H1 (cell line): ENCODE measurements around the gene ZNF598. TPM values are rescaled to one million over a fixed set of nuclear protein-coding genes. Genes with fewer than 3 reads are reported as not detected.
"Not testable (repeated sequence)": the region's sequence is repeated elsewhere in the genome, so short reads cannot be mapped to it uniquely, and the experiment has no call there.

ENCODE experiments used
- CTCF ChIA-PET: fragments of 300-600 bp; sonication (Branson Sonifier 250); formaldehyde crosslinking; loops from one replicate; lab custom pipeline; 2021; ENCODE audit not compliant: partially characterized antibody; lab: Charles Lee
- POLR2A ChIA-PET: fragments of 300-600 bp; sonication (Branson Sonifier 250); formaldehyde crosslinking; loops from one replicate; lab custom pipeline; 2021; ENCODE audit warnings: inconsistent platforms; ENCODE audit not compliant: partially characterized antibody; lab: Charles Lee
- DNase-seq, 2 experiments: peaks; one replicate each; pipeline versions ENCODE4 v3.0.0 to v3.0.0-alpha.2; 2010 to 2022; ENCODE audit warnings: low spot score in 2 of 2, low read depth in 1 of 2, mixed read lengths in 1 of 2
- FAIRE-seq: peaks from 2 replicates; lab custom pipeline; 2011; peaks lifted over from hg19 to GRCh38; lab: Jason Lieb, UNC
- H2AFZ ChIP-seq: 2 replicates; pipeline ENCODE4 v1.8.1; 2012; ENCODE audit warnings: low read length, inconsistent platforms
- H2AK5ac ChIP-seq: 2 replicates; pipeline ENCODE4 v1.6.1; 2013; ENCODE audit warnings: low read depth, low read length
- H2BK120ac ChIP-seq: replicated peaks from 2 replicates; pipeline ENCODE3; 2013; ENCODE audit warnings: low read depth, low read length, inconsistent platforms
- H2BK12ac ChIP-seq: 2 replicates; pipeline ENCODE4 v1.6.1; 2013; ENCODE audit warnings: low read depth, low read length
- H2BK15ac ChIP-seq: 2 replicates; pipeline ENCODE4 v1.6.1; 2013; ENCODE audit warnings: low read length
- H2BK20ac ChIP-seq: 2 replicates; pipeline ENCODE4 v1.6.1; 2013; ENCODE audit warnings: low read length
- H2BK5ac ChIP-seq: 2 replicates; pipeline ENCODE4 v1.6.1; 2013; ENCODE audit warnings: low read depth, low read length
- H3K14ac ChIP-seq: 2 replicates; pipeline ENCODE4 v1.6.1; 2013; ENCODE audit warnings: inconsistent platforms; ENCODE audit not compliant: insufficient read length
- H3K18ac ChIP-seq: 2 replicates; pipeline ENCODE4 v1.6.1; 2013; ENCODE audit warnings: low read length; ENCODE audit errors: extremely low read depth
- H3K23ac ChIP-seq: 2 replicates; pipeline ENCODE4 v1.6.1; 2013; ENCODE audit warnings: inconsistent platforms; ENCODE audit not compliant: insufficient read length
- H3K23me2 ChIP-seq: 2 replicates; pipeline ENCODE4 v1.6.1; 2013; ENCODE audit warnings: low read depth, low read length
- H3K27ac ChIP-seq: 2 replicates; pipeline ENCODE4 v1.6.1; 2011; ENCODE audit warnings: low read depth, low read length, inconsistent platforms
- H3K27me3 ChIP-seq, 4 experiments: replicated peaks in 1 of 4; 1 replicate in 1 of 4; 2 replicates in 3 of 4; pipeline versions ENCODE4 v1.6.1 to v1.8.1; 2011 to 2013; ENCODE audit warnings: low read length in 3 of 4, mild to moderate bottlenecking in 3 of 4, inconsistent platforms in 2 of 4, mixed read lengths in 2 of 4, moderate library complexity in 1 of 4; ENCODE audit not compliant: control insufficient read depth in 3 of 4, insufficient read depth in 3 of 4; ENCODE audit errors: extremely low read depth in 1 of 4
- H3K36me3 ChIP-seq, 4 experiments: 2 replicates each; pipeline versions ENCODE4 v1.6.1 to v1.8.1; 2011 to 2013; ENCODE audit warnings: mild to moderate bottlenecking in 4 of 4, low read length in 3 of 4, moderate library complexity in 2 of 4, control low read depth in 1 of 4, inconsistent platforms in 1 of 4; ENCODE audit not compliant: insufficient read depth in 4 of 4, control insufficient read depth in 2 of 4
- H3K4ac ChIP-seq: replicated peaks from 2 replicates; pipeline ENCODE3; 2013; ENCODE audit warnings: low read length, low read depth, mixed read lengths, inconsistent platforms; ENCODE audit not compliant: insufficient read length
- H3K4me1 ChIP-seq, 4 experiments: replicated peaks in 1 of 4; 1 replicate in 1 of 4; 2 replicates in 3 of 4; pipeline versions ENCODE4 v1.6.1 to v1.8.1; 2011 to 2013; ENCODE audit warnings: low read length in 3 of 4, inconsistent platforms in 2 of 4, mixed read lengths in 1 of 4; ENCODE audit not compliant: insufficient read depth in 4 of 4, control insufficient read depth in 3 of 4
- H3K4me2 ChIP-seq, 2 experiments: 2 replicates each; pipeline versions ENCODE4 v1.6.1 to v1.8.1; 2011 to 2013; ENCODE audit warnings: low read depth in 2 of 2, low read length in 2 of 2, control low read depth in 1 of 2, inconsistent platforms in 1 of 2, mild to moderate bottlenecking in 1 of 2; ENCODE audit not compliant: insufficient read depth in 1 of 2
- H3K4me3 ChIP-seq, 4 experiments: fragments of 200-600, 300-600 bp in 1 of 4; sonication (generic), shearing (Covaris generic), sonication (Bioruptor Twin) in 1 of 4; 2 replicates each; pipeline versions ENCODE4 v1.5.1 to v1.8.1; 2011 to 2016; ENCODE audit warnings: low read length in 4 of 4, low read depth in 3 of 4, control low read depth in 2 of 4, inconsistent platforms in 2 of 4, mild to moderate bottlenecking in 2 of 4, mixed read lengths in 1 of 4, moderate library complexity in 1 of 4; ENCODE audit not compliant: insufficient read depth in 2 of 4; ENCODE audit errors: extremely low read depth in 1 of 4
- H3K56ac ChIP-seq: replicated peaks from 2 replicates; pipeline ENCODE3; 2013; ENCODE audit warnings: low read depth, mild to moderate bottlenecking, mixed read lengths, low read length, inconsistent platforms; ENCODE audit not compliant: insufficient read length
- H3K79me1 ChIP-seq: 2 replicates; pipeline ENCODE4 v1.6.1; 2013; ENCODE audit warnings: low read depth, low read length, control low read depth
- H3K79me2 ChIP-seq, 2 experiments: 2 replicates each; pipeline versions ENCODE4 v1.6.1 to v1.8.1; 2012 to 2013; ENCODE audit warnings: low read length in 2 of 2, mild to moderate bottlenecking in 2 of 2, inconsistent platforms in 1 of 2; ENCODE audit not compliant: insufficient read depth in 2 of 2, control insufficient read depth in 1 of 2
- H3K9ac ChIP-seq, 4 experiments: replicated peaks in 1 of 4; 1 replicate in 1 of 4; 2 replicates in 3 of 4; pipeline versions ENCODE4 v1.6.1 to v1.8.1; 2011 to 2013; ENCODE audit warnings: low read depth in 3 of 4, low read length in 3 of 4, control low read depth in 2 of 4, mild to moderate bottlenecking in 2 of 4, moderate library complexity in 2 of 4, inconsistent platforms in 1 of 4; ENCODE audit errors: extremely low read depth in 1 of 4
- H3K9me3 ChIP-seq, 2 experiments: 2 replicates each; pipeline versions ENCODE4 v1.6.1 to v1.8.1; 2012 to 2013; ENCODE audit warnings: mild to moderate bottlenecking in 2 of 2, moderate library complexity in 2 of 2, control low read depth in 1 of 2, inconsistent platforms in 1 of 2, low read depth in 1 of 2, low read length in 1 of 2, mixed read lengths in 1 of 2; ENCODE audit not compliant: insufficient read depth in 2 of 2
- H4K20me1 ChIP-seq, 2 experiments: replicated peaks in 1 of 2; 2 replicates each; pipeline versions ENCODE3 to v1.8.1; 2011 to 2013; ENCODE audit warnings: inconsistent platforms in 2 of 2, low read length in 2 of 2, mild to moderate bottlenecking in 1 of 2; ENCODE audit not compliant: insufficient read depth in 2 of 2, control insufficient read depth in 1 of 2
- H4K5ac ChIP-seq: 2 replicates; pipeline ENCODE4 v1.6.1; 2013; ENCODE audit warnings: low read length, low read depth, mixed read lengths, inconsistent platforms; ENCODE audit not compliant: insufficient read length
- H4K8ac ChIP-seq: 2 replicates; pipeline ENCODE4 v1.8.0; 2013; ENCODE audit warnings: mild to moderate bottlenecking, moderate library complexity, low read length, inconsistent platforms; ENCODE audit not compliant: insufficient read depth; ENCODE audit errors: extremely low read depth
- H4K91ac ChIP-seq: replicated peaks from 2 replicates; pipeline ENCODE3; 2013; ENCODE audit warnings: low read length, mixed read lengths, inconsistent platforms; ENCODE audit not compliant: insufficient read length
- WGBS, 2 experiments: shearing (Covaris generic) in 1 of 2; methylation state at CpG; one replicate each; pipeline versions ENCODE4 v1.1.6 to v1.1.7; 2013 to 2015; ENCODE audit warnings: low lambda C conversion rate in 2 of 2, mixed read lengths in 2 of 2, inconsistent platforms in 1 of 2, low coverage in 1 of 2, missing lambda C conversion rate in 1 of 2; ENCODE audit not compliant: insufficient replicate concordance in 2 of 2, insufficient coverage in 1 of 2, insufficient read length in 1 of 2; ENCODE audit errors: extremely low coverage in 1 of 2, missing lambda C conversion rate in 1 of 2; 5-methylcytosine and 5-hydroxymethylcytosine counted together
- polyA plus RNA-seq, 7 experiments: library from polyadenylated mRNA; depleted of rRNA in 3 of 7; stranded (reverse) in 5 of 7; unstranded in 2 of 7; fragments of >200 nt in 5 of 7; fragments of 200-250 nt in 2 of 7; gene quantifications; 1 replicate in 5 of 7; 2 replicates in 1 of 7; 4 replicates in 1 of 7; pipeline versions ENCODE4 v1.2.1 to v1.2.3, GENCODE V29; 2011 to 2013; ENCODE audit warnings: missing spikeins in 2 of 7, mixed read lengths in 2 of 7
- total RNA-seq: library from RNA; stranded (reverse); fragmentation: NEBNext Ultra II Directional; extraction: Animal tissue kit (Norgen Biotek cat#: 25700); gene quantifications from 2 replicates; pipeline ENCODE4 v1.2.1, GENCODE V29; 2021

Gene ZNF598
- total and polyA plus RNA-seq, 2 of the 8 experiments (the other 6 are each of a cell fraction or from before 2014, with no cell fraction given), result 29.3 to 47.6 TPM

DNA sequence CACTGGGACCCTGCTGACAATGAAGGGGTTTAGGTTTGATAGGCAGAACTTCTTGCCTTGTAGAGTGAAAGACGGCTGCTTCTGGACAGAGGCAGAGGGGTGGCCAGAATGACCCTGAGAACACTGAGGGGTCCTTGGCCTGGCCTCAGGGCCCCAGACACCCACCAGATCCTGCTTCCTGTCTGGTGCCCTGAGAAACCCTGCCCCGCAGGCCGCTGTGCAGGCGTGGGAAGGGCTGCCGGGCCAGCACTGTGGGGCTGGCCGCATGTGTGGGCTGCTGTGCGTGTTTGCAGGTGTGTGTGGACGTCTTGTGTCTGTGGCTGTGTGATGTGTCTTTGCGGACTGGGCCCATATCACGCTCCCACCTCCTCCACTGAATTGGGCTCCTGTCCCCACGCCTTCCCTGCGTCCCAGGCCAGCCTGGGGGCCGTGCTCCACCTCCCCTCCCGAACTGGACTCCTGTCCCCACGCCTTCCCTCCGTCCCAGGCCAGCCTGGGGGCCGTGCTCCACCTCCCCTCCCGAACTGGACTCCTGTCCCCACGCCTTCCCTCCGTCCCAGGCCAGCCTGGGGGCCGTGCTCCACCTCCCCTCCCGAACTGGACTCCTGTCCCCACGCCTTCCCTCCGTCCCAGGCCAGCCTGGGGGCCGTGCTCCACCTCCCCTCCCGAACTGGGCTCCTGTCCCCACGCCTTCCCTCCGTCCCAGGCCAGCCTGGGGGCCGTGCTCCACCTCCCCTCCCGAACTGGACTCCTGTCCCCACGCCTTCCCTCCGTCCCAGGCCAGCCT is 24.5 kb upstream of the ZNF598 start:
- H2BK20ac ChIP-seq, H4K5ac ChIP-seq, H3K9ac ChIP-seq, H3K14ac ChIP-seq, DNase-seq, H3K4me2 ChIP-seq, H3K4me3 ChIP-seq, H2AFZ ChIP-seq, H3K27me3 ChIP-seq, H3K4ac ChIP-seq, H2BK120ac ChIP-seq, H4K20me1 ChIP-seq, H2BK12ac ChIP-seq, H2BK15ac ChIP-seq, H3K79me2 ChIP-seq, H4K8ac ChIP-seq, H2AK5ac ChIP-seq, H3K23ac ChIP-seq, H4K91ac ChIP-seq, H3K56ac ChIP-seq, H3K27ac ChIP-seq, H3K79me1 ChIP-seq, H2BK5ac ChIP-seq, H3K23me2 ChIP-seq, H3K4me1 ChIP-seq, H3K9me3 ChIP-seq, H3K36me3 ChIP-seq, H3K18ac ChIP-seq, FAIRE-seq: not testable (repeated sequence)
- CTCF ChIA-PET, result interaction anchor here (1.0 to 2.3 kb wide), 4 partner anchors 12 to 19 kb away, joined by 3 to 16 read pairs (median 3); no protein-coding TSS in a partner anchor
- POLR2A ChIA-PET, result interaction anchor here (0.6 to 2.4 kb wide), 4 partner anchors 7 to 51 kb away, joined by 3 to 9 read pairs (median 3); no protein-coding TSS in a partner anchor
- WGBS, 2 experiments, result 86% methylated on average over 11 of the region's 32 CpGs; no CpG with 5 or more reads in 1 of the 2 experiments
